NCI-H345 treated with DMSO at 0.1 percent for 48 hours (cell line): ENCODE measurements around the gene PREP.
"Not testable (repeated sequence)": the region's sequence is repeated elsewhere in the genome, so short reads cannot be mapped to it uniquely, and the experiment has no call there.

Source experiments
- DNase-seq: peaks from one replicate; lab custom pipeline; 2025; ENCODE audit not compliant: unreplicated experiment; lab: John Stamatoyannopoulos, UW

PREP gene

DNA sequence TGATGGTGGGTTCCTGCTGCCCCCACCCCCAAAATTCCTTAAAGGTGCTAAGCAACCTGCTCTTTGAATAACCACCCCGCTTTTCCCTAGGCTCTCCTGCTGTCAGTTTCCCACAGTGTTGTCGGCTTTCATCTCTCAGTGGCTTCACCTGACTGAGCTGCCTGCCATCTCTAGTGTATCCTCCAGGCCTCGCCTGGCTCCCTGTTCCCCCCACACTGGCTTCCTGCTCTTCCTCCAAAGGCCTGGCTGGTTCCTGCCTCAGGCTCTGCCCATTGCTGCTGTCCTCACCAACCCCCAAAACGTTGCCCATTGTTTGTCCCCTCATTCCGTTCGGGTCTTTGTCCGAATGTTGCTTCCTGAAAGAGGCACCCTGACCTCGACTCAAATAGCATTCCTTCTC lies 129.3 kb downstream of the PREP start:
- DNase-seq = no peak

DNA sequence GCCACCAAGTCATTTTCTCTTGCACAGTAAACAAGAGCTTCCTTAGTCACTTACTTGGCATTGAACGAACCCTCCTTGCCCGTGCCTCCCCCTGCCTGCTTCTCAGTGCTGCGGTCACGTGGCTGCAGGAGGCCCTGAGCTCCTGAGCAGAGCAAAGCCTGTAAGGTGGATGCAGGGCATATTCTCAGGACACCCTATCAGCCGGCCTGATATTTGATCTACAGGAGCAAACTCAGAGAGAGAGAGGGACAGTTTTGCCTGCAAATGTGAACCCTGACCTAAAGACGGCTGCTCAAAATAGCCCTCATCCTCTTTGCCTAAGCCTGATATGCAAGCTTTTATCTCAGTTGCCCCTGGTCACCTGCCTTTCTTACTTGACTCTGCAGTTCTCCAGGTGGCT lies 130.1 kb downstream of the PREP start:
- no peak for DNase-seq

DNA sequence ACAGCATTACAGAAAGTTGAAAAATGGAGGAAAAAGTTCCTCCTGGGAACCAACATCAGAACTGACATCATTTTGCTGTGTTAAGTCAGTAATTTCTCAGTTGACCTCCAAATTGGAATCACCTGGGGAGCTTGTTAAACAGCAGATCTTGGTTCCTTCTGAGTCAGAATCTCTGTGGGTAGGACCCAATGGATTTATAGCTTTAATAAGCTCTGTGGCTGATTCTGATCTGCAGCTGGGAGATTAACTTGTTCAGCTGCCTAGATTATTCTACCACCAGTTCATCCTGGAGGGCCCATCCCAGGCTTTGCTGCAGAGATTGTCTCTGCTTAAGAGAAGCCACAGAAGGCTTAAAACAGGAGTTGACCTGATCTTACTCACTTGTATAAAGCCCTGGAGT lies 132.4 kb downstream of the PREP start:
- no peak for DNase-seq

DNA sequence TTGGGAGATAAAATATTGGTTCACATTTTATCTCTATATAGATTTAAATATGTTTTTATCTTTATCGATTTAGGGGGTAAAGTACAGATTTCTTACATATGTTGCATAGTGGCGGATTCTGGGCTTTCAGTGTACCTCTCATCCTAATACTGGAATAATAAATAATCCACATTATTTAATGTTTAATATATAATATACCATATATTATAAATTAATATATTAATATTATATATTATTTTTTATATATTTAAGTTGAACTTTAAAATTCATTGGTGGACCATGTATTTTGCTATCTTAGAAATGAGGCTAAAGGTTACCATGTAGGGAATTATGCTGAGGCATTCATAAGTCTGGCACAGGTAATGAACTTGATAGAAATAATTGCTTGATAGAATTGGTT lies 133.5 kb downstream of the PREP start:
- no peak for DNase-seq

DNA sequence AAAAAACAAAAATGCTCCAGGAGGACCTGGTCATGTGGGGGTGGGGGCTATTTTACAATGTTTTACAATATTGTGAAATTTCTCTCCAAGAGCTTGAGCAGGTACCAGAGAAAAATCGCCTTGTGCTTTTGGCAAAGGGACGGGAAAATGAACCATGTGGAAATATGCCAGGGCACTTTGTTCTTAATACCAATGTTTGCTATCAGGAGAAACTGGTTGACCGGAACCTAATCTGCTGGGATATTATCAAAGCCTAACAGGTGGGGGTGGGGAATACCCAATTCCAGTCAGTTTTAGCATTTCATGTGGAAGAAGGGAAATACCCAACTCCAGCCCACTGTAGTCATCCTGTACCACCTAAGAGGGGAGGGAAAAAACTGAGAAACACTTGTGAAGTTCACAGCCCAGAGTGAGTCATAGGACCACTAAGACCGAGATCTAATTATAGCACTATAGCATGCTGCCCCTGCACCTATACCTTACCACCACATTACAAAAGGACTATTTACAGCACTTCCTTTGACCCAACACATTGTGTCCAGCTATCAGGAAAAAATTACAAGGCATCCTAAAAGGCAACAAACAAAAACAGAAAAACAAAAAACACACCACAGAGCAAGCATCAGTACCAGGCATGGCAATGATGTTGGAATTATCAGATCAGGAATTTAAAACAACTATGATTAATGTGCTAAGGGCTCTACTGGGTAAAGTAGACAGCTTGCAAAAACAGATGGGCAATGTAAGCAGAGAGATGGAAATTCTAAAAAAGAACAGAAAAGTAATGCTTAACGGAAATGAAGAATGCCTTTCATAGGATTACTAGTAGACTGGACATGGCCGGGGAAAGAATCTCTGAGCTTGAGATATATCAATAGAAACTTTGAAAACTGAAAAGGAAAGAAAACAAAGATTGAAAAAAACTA lies 138.9 kb downstream of the PREP start:
- DNase-seq = no peak

DNA sequence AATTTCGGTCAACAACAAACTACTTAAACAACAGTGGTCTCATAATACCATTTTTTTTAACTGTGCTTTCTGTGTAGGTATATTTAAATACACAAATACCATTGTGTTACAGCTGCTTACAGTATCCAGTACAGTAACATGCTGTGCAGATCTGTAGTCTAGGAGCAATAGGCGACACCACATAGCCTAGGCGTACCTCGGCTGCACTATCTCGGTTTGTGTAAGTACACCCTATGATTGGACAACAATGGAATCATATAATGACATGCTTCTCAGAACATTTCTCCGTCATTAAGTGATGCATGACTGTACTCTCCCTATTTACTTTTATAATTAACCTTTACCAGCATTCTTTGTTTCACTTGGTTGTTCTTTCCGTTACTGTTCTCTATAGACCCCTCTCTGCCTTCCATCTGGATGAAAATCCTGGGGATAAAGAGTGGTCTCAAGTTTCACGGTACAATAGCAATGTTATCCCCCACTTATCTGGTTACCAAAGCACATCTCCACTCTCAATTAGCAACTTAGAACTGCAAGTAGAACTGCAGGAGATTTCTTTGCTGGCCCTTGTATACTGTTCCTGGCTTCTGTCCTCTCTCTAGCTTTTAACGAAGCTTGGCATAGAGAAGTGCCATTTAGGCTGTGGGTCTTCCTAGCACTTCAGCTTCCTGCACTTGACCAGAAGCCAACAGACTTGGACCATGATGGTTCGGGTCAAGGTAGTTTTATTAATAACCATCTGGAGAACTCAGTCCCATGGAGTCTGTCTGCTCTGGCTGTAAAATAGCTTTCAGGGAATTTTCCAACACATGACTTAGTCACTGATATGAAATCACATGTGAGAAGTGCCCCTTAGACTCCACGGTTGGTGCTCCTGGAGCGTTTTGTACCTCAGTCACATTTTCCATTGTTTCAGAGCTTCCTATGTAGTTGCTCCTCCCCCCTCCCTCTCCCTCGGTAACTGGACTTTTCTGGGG lies 142.7 kb downstream of the PREP start:
- DNase-seq = peak; percentile 57

DNA sequence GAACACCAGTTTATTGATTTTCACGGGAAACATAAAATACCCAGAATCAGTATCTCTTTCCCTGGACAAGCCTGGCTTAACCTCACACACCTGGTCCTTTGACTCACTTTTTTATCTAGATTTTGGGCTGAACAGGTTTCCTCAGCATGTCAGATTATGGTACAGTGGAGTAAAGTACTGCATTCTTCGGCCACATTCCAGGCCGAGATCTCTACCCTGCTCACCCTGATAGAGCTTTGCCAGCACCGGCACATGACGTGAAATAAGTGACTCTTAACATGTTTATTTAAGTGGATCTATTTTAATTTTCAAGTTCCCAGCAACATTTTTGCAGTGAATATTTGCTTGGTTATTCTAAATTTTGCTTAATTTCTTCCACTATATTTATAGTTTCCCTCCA lies 144.1 kb downstream of the PREP start:
- no peak for DNase-seq

DNA sequence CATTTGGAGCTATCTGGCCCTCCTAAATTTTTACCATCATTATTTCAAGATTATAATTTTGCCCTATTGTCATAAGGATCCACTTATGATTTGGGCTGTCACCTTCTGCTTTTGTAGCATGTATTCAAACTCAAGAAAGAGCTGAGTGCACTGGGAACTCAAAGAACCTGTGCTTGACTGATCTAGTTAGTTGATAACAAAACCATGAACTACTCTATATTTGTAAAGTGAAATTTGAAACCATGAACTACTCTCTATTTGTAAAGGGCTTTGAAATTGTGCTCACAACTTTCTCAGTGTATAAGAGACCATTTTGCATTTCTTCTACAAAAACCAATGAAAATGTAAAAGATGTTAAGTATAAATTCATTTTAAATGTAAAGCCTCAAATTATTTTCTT lies 145.5 kb downstream of the PREP start:
- no peak for DNase-seq

DNA sequence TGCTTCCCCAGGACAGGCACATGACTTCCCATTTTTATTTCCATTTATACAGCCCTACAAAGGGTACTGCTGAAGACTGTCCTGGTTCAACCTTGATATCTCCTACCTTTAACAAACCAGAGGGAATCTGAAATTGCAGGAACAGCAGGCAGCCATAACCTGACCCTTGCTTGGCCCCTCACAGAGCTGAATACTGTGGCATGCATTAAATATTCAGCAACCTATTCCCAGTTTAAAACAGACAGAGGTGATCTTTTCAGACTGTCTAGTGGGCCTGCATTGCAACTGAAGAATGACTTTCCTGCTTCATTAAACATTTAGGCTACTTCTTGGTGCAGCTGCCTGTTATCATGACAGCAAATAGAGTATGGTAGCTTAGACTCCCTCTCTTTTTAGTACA lies 146.3 kb downstream of the PREP start:
- no peak for DNase-seq

DNA sequence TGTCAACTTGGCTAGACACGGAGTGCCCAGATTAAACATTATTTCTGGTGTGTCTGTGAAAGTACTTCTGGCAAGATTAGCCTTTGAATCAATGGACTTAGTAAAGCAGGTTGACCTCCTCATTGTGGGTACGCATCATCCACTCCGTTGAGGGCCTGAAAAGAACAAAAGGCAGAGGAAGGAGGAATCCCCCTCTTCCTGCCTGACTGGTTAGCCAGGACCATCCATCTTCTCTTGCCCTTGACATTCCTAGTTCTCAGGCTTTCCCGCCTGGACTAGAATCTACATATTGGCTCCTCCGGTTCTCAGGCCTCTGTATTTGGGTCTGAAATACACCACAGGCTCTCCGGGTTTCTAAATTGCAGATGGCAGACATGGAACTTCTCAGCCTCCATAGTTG lies 149.1 kb downstream of the PREP start:
- DNase-seq = no peak

DNA sequence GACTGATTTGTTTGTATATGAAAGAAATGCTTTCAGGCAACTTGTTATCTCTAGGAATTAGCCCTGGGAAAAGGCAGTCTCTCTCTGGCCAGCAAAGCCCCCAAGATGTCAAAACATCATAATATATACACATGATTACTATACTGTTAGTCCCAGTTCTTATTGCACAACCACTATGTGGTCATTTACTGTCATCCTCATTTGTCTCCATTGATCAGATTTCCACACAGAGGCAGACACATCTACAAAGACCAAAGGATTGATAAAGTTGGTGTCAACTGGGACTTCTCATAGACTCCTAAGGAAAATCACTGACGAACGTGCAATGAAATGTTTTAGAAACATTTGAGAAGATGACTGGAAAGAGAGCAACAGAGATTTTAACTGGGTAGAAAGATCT lies 151.2 kb downstream of the PREP start:
- DNase-seq = no peak

DNA sequence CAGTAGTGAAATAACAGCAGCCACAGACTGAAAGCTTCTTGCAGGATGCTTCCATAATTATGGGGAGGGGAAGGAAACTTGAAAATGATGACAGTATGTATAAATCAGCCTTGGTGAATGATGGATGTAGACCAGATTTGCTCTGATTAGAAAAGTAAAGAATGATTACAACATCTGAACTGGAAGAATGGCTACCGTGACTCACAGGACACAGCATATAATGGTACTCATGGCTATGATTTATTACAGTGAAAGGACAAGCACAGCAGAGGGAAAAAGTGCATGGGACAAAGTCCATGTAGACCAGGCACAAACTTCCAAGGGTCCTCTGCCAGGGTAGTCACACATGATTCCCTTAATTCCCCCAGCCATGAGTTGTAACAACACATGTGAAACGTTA lies 152.3 kb downstream of the PREP start:
- no peak for DNase-seq

DNA sequence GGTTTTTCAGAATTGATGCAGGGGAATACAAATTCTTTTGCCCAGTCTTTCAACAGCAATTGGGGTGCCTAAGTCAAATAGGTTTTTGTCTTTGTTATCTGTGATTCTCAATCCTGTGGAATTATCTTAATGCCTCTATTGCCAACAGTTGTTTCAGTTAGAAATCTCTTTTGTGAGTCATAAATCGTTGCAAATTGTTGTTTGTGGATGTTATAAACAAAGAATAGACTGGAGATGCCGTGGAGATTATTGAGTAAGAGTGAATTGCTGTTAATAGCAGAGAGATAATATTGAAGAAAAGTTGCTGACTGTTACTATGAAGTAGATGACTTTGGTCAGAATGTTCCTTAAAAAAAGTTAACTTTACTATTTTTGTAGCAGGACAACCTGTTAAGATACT lies 159.4 kb downstream of the PREP start:
- no peak for DNase-seq

DNA sequence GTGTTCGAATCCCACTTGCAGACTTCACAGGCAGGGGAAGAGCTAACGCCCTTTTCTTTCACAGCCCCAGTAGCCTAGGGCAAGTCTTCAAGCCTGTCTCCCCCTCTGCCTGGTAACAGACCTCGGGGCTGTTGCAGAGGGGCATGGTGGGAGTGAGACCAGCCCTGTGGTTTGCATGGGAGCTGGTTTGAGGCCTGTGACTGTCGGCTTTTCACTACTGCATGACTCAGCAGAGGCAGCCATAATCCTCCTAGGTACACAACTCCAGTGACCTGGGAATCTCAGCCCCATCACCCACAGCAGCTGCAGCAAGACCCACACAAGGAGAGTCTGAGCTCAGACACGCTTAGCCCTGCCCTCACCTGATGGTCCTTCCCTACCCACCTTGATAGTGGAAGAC lies 167.7 kb downstream of the PREP start:
- no peak for DNase-seq

DNA sequence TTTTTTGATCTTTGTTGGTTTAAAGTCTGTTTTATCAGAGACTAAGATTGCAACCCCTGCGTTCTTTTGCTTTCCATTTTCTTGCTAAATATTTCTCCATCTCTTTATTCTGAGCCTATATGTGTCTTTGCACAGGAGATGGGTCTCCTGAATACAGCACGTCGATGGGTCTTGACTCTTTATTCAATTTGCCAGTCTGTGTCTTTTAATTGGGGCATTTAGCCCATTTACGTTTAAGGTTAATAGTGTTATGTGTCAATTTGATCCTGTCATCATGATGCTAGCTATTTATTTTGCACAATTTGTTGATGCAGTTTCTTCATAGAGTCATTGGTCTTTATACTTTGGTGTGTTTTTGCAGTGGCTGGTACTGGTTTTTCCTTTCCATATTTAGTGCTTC lies 171.1 kb downstream of the PREP start:
- not testable (repeated sequence) for DNase-seq
